Neural progenitor cell (in vitro differentiated cells): ENCODE data around the gene SLC25A26.

Source experiments
- CTCF ChIP-seq: fragments of 200-600 bp; sonication (generic); IDR thresholded peaks from 2 replicates; pipeline ENCODE4 v1.5.1; 2017; ENCODE audit warnings: antibody characterized with exemption, mild to moderate bottlenecking
- EZH2 ChIP-seq: fragments of 200-600 bp; sonication (generic); IDR thresholded peaks from 2 replicates; pipeline ENCODE4 v1.6.1; 2017; ENCODE audit warnings: antibody characterized with exemption, mild to moderate bottlenecking, moderate library complexity
- EZH2phosphoT487 ChIP-seq: fragments of 200-600 bp; sonication (generic); IDR thresholded peaks from 2 replicates; pipeline ENCODE4 v1.6.1; 2017; ENCODE audit warnings: antibody characterized with exemption

- no peak for TF ChIP-seq CTCF
- TF ChIP-seq EZH2 = no peak
- TF ChIP-seq EZH2phosphoT487 = no peak
These were observed 191.4 kb downstream of the SLC25A26 start for GRCh38 chr3:66411961-66412887.
